Breast epithelium (tissue), 4 donors: ENCODE data around the gene FCHSD2. TPM values are rescaled to one million over a fixed set of nuclear protein-coding genes. Genes with fewer than 3 reads are reported as not detected.

Source experiments
- DNase-seq, 2 donors: peaks; one replicate each; pipeline ENCODE4 v3.0.0-alpha.2; 2019; ENCODE audit warnings: low spot score in 2 of 2
- H3K27ac ChIP-seq, 2 donors: fragments of 200-600 bp; sonication (generic) in 1 of 2; one replicate each; pipeline ENCODE4 v1.5.1; 2016 to 2019; ENCODE audit warnings: mild to moderate bottlenecking in 1 of 2
- H3K27me3 ChIP-seq, 2 donors: fragments of 200-600 bp; sonication (generic) in 1 of 2; one replicate each; pipeline versions ENCODE4 v1.5.1 to v1.6.0; 2017 to 2019; ENCODE audit warnings: control low read depth in 1 of 2, mild to moderate bottlenecking in 1 of 2
- H3K36me3 ChIP-seq: fragments of 200-600 bp; one replicate; pipeline ENCODE4 v1.5.1; 2019
- H3K4me1 ChIP-seq, 2 donors: fragments of 200-600 bp; sonication (generic); one replicate each; pipeline ENCODE4 v1.5.1; 2016 to 2019; ENCODE audit warnings: control low read depth in 1 of 2
- H3K4me3 ChIP-seq, 3 donors: fragments of 200-600 bp; sonication (generic); 1 replicate in 2 of 3; 2 replicates in 1 of 3; pipeline ENCODE4 v1.5.1; 2016 to 2019; ENCODE audit warnings: mild to moderate bottlenecking in 3 of 3, moderate library complexity in 2 of 3
- H3K9me3 ChIP-seq, 2 donors: fragments of 200-600 bp; sonication (generic) in 1 of 2; one replicate each; pipeline ENCODE4 v1.5.1; 2016 to 2019; ENCODE audit warnings: control low read depth in 1 of 2
- CTCF ChIP-seq, 3 donors: fragments of 450-650 bp; IDR thresholded peaks; one replicate each; pipeline ENCODE4 v1.5.1; 2016 to 2017; ENCODE audit warnings: antibody characterized with exemption in 3 of 3, mild to moderate bottlenecking in 3 of 3, moderate library complexity in 3 of 3
- POLR2A ChIP-seq: fragments of 450-650 bp; IDR thresholded peaks from one replicate; pipeline ENCODE4 v1.6.1; 2016; ENCODE audit warnings: antibody characterized with exemption, mild to moderate bottlenecking, moderate library complexity
- POLR2AphosphoS5 ChIP-seq, 3 donors: sonication (generic); formaldehyde crosslinking; IDR thresholded peaks; one replicate each; pipeline ENCODE4 v1.6.1; 2017; ENCODE audit warnings: antibody characterized with exemption in 3 of 3
- intact Hi-C: fragments of 100-400 bp; cut with DNase I; formaldehyde crosslinking; loops from one replicate; pipeline ENCODE4 v1.15.1; 2023; ENCODE audit warnings: low total_unique reads
- total RNA-seq, 3 donors: library from RNA; depleted of rRNA; stranded (reverse); fragments of >200 nt; gene quantifications; one replicate each; pipeline ENCODE4 v1.1.0, GENCODE V29; 2016

Gene FCHSD2
- total RNA-seq, 3 donors from 2014 or later = 15.5 to 23.4 (median 19.0) TPM

GRCh38 chr11:72833083-72833733 is 308.9 kb downstream of the FCHSD2 start:
- H3K27me3 ChIP-seq = no peaks in the 10 kb centered on the region
- H3K36me3 ChIP-seq = no peaks in the 10 kb centered on the region
- no peak for TF ChIP-seq POLR2A
- no peak for TF ChIP-seq CTCF (IDR thresholded peaks at IDR 0.05)
- no peak for TF ChIP-seq POLR2AphosphoS5 (IDR thresholded peaks at IDR 0.05)
- no peak for DNase-seq
- H3K4me3 ChIP-seq = no peak overlapping the region
- H3K27ac ChIP-seq = peak overlapping the region in 1 of 2 donors; percentile 75
- H3K4me1 ChIP-seq = peaks cover 0 to 4% of the 10 kb centered on the region in 2 donors
- intact Hi-C loops = no loop called here
- no peaks in the 10 kb centered on the region for H3K9me3 ChIP-seq

GRCh38 chr11:72832301-72833082 is 309.6 kb downstream of the FCHSD2 start:
- Histone ChIP-seq H3K9me3 (no peaks in the 10 kb centered on the region), H3K27ac (peak overlapping the region in 1 of 2 donors; percentile 75), H3K27me3 (no peaks in the 10 kb centered on the region), H3K4me1 (peaks cover 0 to 4% of the 10 kb centered on the region in 2 donors), H3K4me3 (no peak overlapping the region), H3K36me3 (no peaks in the 10 kb centered on the region)
- intact Hi-C loops = no loop called here
- DNase-seq = no peak
- TF ChIP-seq POLR2A = no peak
- TF ChIP-seq POLR2AphosphoS5 (IDR thresholded peaks at IDR 0.05) = no peak
- TF ChIP-seq CTCF (IDR thresholded peaks at IDR 0.05) = no peak

- TF ChIP-seq POLR2A (no peak), POLR2AphosphoS5 (IDR thresholded peaks at IDR 0.05) (peak in 1 of 3 donors; percentile 22), CTCF (IDR thresholded peaks at IDR 0.05) (peak; percentile 69 to 98 (median 97))
- H3K27me3 ChIP-seq = no peaks in the 10 kb centered on the region
- intact Hi-C loops = no loop called here
- H3K9me3 ChIP-seq = no peaks in the 10 kb centered on the region
- H3K27ac ChIP-seq = peak overlapping the region in 1 of 2 donors; percentile 75
- H3K4me3 ChIP-seq = no peak overlapping the region
- no peaks in the 10 kb centered on the region for H3K36me3 ChIP-seq
- peak; percentile 79 to 85 for DNase-seq
- peaks cover 0 to 4% of the 10 kb centered on the region in 2 donors for H3K4me1 ChIP-seq
Observed at GRCh38 chr11:72831521-72832300, 310.4 kb downstream of the FCHSD2 start.

GRCh38 chr11:72829884-72830533 is 312.1 kb downstream of the FCHSD2 start:
- Histone ChIP-seq H3K36me3 (no peaks in the 10 kb centered on the region), H3K4me1 (peaks cover 0 to 4% of the 10 kb centered on the region in 2 donors), H3K27me3 (no peaks in the 10 kb centered on the region), H3K9me3 (no peaks in the 10 kb centered on the region), H3K4me3 (no peak overlapping the region), H3K27ac (no peak overlapping the region)
- no peak for DNase-seq
- no peak for TF ChIP-seq CTCF (IDR thresholded peaks at IDR 0.05)
- no peak for TF ChIP-seq POLR2AphosphoS5 (IDR thresholded peaks at IDR 0.05)
- no peak for TF ChIP-seq POLR2A
- intact Hi-C loops = loop anchor here (5.0 kb wide), 1 partner anchor 312 kb away; the partner anchor contains the start of gene FCHSD2
